ENCODE results near the gene CTXN1.

CTXN1 gene

GRCh38 chr19:7925171-7925851 lies 624 bp downstream of the CTXN1 start (continued):
- TF ChIP-seq ZNF391 (tag by site-specific recombination; IDR thresholded peaks at IDR 0.05; ENCODE audit: borderline replicate concordance, low read depth): no peak
- peak; percentile 41; the same call in 1 of the 2 replicates for TF ChIP-seq PRDM10 (tag by site-specific recombination; IDR thresholded peaks at IDR 0.05)
- no peak for TF ChIP-seq ZNF654 (tag by site-specific recombination; IDR thresholded peaks at IDR 0.05; ENCODE audit: low read depth)
- no peak for TF ChIP-seq ZNF514 (tag by site-specific recombination; IDR thresholded peaks at IDR 0.05)
- TF ChIP-seq REPIN1 (tag by site-specific recombination; IDR thresholded peaks at IDR 0.05; ENCODE audit: low read depth): no peak
- no peak for TF ChIP-seq BCL11A (tag by site-specific recombination; IDR thresholded peaks at IDR 0.05; ENCODE audit: low read depth)
- no peak for TF ChIP-seq ZNF558 (tag by site-specific recombination; IDR thresholded peaks at IDR 0.05)
- no peak for TF ChIP-seq ZNF513 (tag by site-specific recombination; IDR thresholded peaks at IDR 0.05)
- peak; percentile 53; the same call in 1 of the 2 replicates for TF ChIP-seq PATZ1 (tag by site-specific recombination; IDR thresholded peaks at IDR 0.05)
- TF ChIP-seq KLF16 (tag by site-specific recombination; IDR thresholded peaks at IDR 0.05): no peak
- TF ChIP-seq ZSCAN18 (tag by site-specific recombination; IDR thresholded peaks at IDR 0.05): no peak
- TF ChIP-seq OVOL3 (tag by site-specific recombination; IDR thresholded peaks at IDR 0.05): no peak
- TF ChIP-seq ZNF174 (tag by site-specific recombination; IDR thresholded peaks at IDR 0.05): no peak
- no peak for TF ChIP-seq ZFP41 (tag by site-specific recombination; IDR thresholded peaks at IDR 0.05; ENCODE audit: borderline replicate concordance)
- no peak for TF ChIP-seq ZNF747 (tag by site-specific recombination; IDR thresholded peaks at IDR 0.05)
- TF ChIP-seq GLI2 (tag by site-specific recombination; IDR thresholded peaks at IDR 0.05; ENCODE audit: borderline replicate concordance, low read depth): no peak
- peak; percentile 25; the same call in 1 of the 2 replicates for TF ChIP-seq GLIS2 (tag by site-specific recombination; IDR thresholded peaks at IDR 0.05)
- TF ChIP-seq ZNF169 (tag by site-specific recombination; IDR thresholded peaks at IDR 0.05): no peak
- no peak for TF ChIP-seq ZNF311 (tag by site-specific recombination; IDR thresholded peaks at IDR 0.05; ENCODE audit: borderline replicate concordance)
- no peak for TF ChIP-seq ZNF148 (tag by site-specific recombination; IDR thresholded peaks at IDR 0.05; ENCODE audit: borderline replicate concordance)
- TF ChIP-seq ZNF629 (tag by site-specific recombination; IDR thresholded peaks at IDR 0.05): no peak
- TF ChIP-seq ZNF626 (tag by site-specific recombination; IDR thresholded peaks at IDR 0.05): no peak
- TF ChIP-seq ZNF548 (tag by site-specific recombination; IDR thresholded peaks at IDR 0.05): no peak
- 0 out of 2 replicates have a peak, but pooled peaks have one; percentile 12 for TF ChIP-seq KLF1 (tag by site-specific recombination; IDR thresholded peaks at IDR 0.05)
- TF ChIP-seq ZNF837 (tag by site-specific recombination; IDR thresholded peaks at IDR 0.05): no peak
- TF ChIP-seq ZNF184 (tag by site-specific recombination; IDR thresholded peaks at IDR 0.05): no peak
- TF ChIP-seq ZNF274 (IDR thresholded peaks at IDR 0.05; ENCODE audit: low read length): no peak
- no peak for TF ChIP-seq ZNF274 (tag by site-specific recombination; IDR thresholded peaks at IDR 0.05; ENCODE audit: borderline replicate concordance)
- no peak for TF ChIP-seq ZNF175 (tag by site-specific recombination; IDR thresholded peaks at IDR 0.05)
- TF ChIP-seq ZBTB1 (tag by site-specific recombination; IDR thresholded peaks at IDR 0.05): no peak
